ENCODE measurements around the gene ASIC4. TPM values are rescaled to one million over a fixed set of nuclear protein-coding genes. Genes with fewer than 3 reads are reported as not detected.

ASIC4 gene
- total RNA-seq, 3 donors from 2014 or later (not counting 1 experiment from before 2014, with no cell fraction given), result 0.12 to 0.20 TPM; not detected in 1

- no peaks in the 10 kb centered on the region for H3K9me3 Mint-ChIP-seq
- peaks cover 5% of the 10 kb centered on the region for H3K4me1 ChIP-seq (ENCODE audit: control insufficient read depth, insufficient read depth, low read length)
- no peak overlapping the region for H3K27ac ChIP-seq (ENCODE audit: low read length)
- 69% methylated on average over 12 of the region's 12 CpGs for WGBS (ENCODE audit: insufficient coverage)
- peaks cover 19% of the 10 kb centered on the region for H3K27me3 ChIP-seq (ENCODE audit: control insufficient read depth, insufficient read depth, low read length)
- H3K27ac Mint-ChIP-seq, result no peak overlapping the region
- ATAC-seq (no peak), DNase-seq (no peak)
- no peak overlapping the region for H3K4me3 ChIP-seq (ENCODE audit: low read length)
- peaks cover 28 to 48% of the 10 kb centered on the region in 2 donors for H3K27me3 Mint-ChIP-seq (ENCODE audit: low read depth in 2 of 2)
- peaks cover 0 to 8% of the 10 kb centered on the region in 2 donors for H3K4me1 Mint-ChIP-seq
- no peaks in the 10 kb centered on the region for H3K36me3 Mint-ChIP-seq
- H3K36me3 ChIP-seq (ENCODE audit: control insufficient read depth, insufficient read depth, low read length), result no peaks in the 10 kb centered on the region
- intact Hi-C loops (cut with micrococcal nuclease), result no loop called here
- H3K4me3 Mint-ChIP-seq, result no peak overlapping the region
- H3K9me3 ChIP-seq (ENCODE audit: control insufficient read depth, insufficient read depth, low read length), result no peaks in the 10 kb centered on the region
- no peak for TF ChIP-seq CTCF (IDR thresholded peaks at IDR 0.05)
Measured at GRCh38 chr2:219485201-219485580, 29.1 kb upstream of the ASIC4 start.

- Histone ChIP-seq H3K9me3 (ENCODE audit: control insufficient read depth, insufficient read depth, low read length) (no peaks in the 10 kb centered on the region), H3K4me1 (ENCODE audit: control insufficient read depth, insufficient read depth, low read length) (peaks cover 5% of the 10 kb centered on the region), H3K4me3 (ENCODE audit: low read length) (no peak overlapping the region), H3K27ac (ENCODE audit: low read length) (no peak overlapping the region), H3K36me3 (ENCODE audit: control insufficient read depth, insufficient read depth, low read length) (no peaks in the 10 kb centered on the region), H3K27me3 (ENCODE audit: control insufficient read depth, insufficient read depth, low read length) (peaks cover 19% of the 10 kb centered on the region)
- intact Hi-C loops (cut with micrococcal nuclease), result no loop called here
- Mint-ChIP-seq H3K27ac (no peak overlapping the region), H3K36me3 (no peaks in the 10 kb centered on the region), H3K9me3 (no peaks in the 10 kb centered on the region), H3K4me3 (no peak overlapping the region), H3K4me1 (peaks cover 0 to 8% of the 10 kb centered on the region in 2 donors), H3K27me3 (ENCODE audit: low read depth in 2 of 2) (peaks cover 24 to 45% of the 10 kb centered on the region in 2 donors)
- ATAC-seq, result no peak
- TF ChIP-seq CTCF (IDR thresholded peaks at IDR 0.05), result no peak
- no peak for DNase-seq
- 61% methylated on average over 8 of the region's 8 CpGs for WGBS (ENCODE audit: insufficient coverage)
Measured at GRCh38 chr2:219486380-219486959, 27.8 kb upstream of the ASIC4 start.

GRCh38 chr2:219488149-219488843 lies 26.0 kb upstream of the ASIC4 start:
- peaks cover 12% of the 10 kb centered on the region for H3K27me3 ChIP-seq (ENCODE audit: control insufficient read depth, insufficient read depth, low read length)
- no peaks in the 10 kb centered on the region for H3K36me3 ChIP-seq (ENCODE audit: control insufficient read depth, insufficient read depth, low read length)
- H3K36me3 Mint-ChIP-seq, result no peaks in the 10 kb centered on the region
- peaks cover 5% of the 10 kb centered on the region for H3K4me1 ChIP-seq (ENCODE audit: control insufficient read depth, insufficient read depth, low read length)
- no peak overlapping the region for H3K4me3 ChIP-seq (ENCODE audit: low read length)
- no peak overlapping the region for H3K4me3 Mint-ChIP-seq
- no peak overlapping the region for H3K27ac Mint-ChIP-seq
- 88% methylated on average over 17 of the region's 17 CpGs for WGBS (ENCODE audit: insufficient coverage)
- DNase-seq (no peak), ATAC-seq (no peak)
- H3K27ac ChIP-seq (ENCODE audit: low read length), result no peak overlapping the region
- H3K9me3 ChIP-seq (ENCODE audit: control insufficient read depth, insufficient read depth, low read length), result no peaks in the 10 kb centered on the region
- no peaks in the 10 kb centered on the region for H3K9me3 Mint-ChIP-seq
- intact Hi-C loops (cut with micrococcal nuclease), result no loop called here
- peaks cover 0 to 8% of the 10 kb centered on the region in 2 donors for H3K4me1 Mint-ChIP-seq
- H3K27me3 Mint-ChIP-seq (ENCODE audit: low read depth in 2 of 2), result peaks cover 22 to 41% of the 10 kb centered on the region in 2 donors
- TF ChIP-seq CTCF (IDR thresholded peaks at IDR 0.05), result no peak
